Thoracic aorta (tissue), 2 donors: ENCODE measurements around the gene GRIP2. TPM values are rescaled to one million over a fixed set of nuclear protein-coding genes. Genes with fewer than 3 reads are reported as not detected.

Source experiments
- ATAC-seq: fragments of 150-250 bp; one replicate; pipeline ENCODE4 v1.8.0; 2017; ENCODE audit warnings: low read depth; ENCODE audit not compliant: insufficient number of reproducible peaks, low FRiP score
- DNase-seq: peaks from one replicate; pipeline ENCODE4 v3.0.0-alpha.2; 2020; ENCODE audit warnings: low spot score
- H3K27ac ChIP-seq, 2 donors: fragments of 200-600 bp; sonication (generic); 1 replicate in 1 of 2; 2 replicates in 1 of 2; pipeline ENCODE4 v1.5.1; 2016; ENCODE audit warnings: mild to moderate bottlenecking in 2 of 2, moderate library complexity in 2 of 2
- H3K27me3 ChIP-seq: fragments of 200-600 bp; sonication (generic); replicated peaks from 2 replicates; pipeline ENCODE4 v1.6.0; 2016; ENCODE audit warnings: mild to moderate bottlenecking; ENCODE audit not compliant: insufficient read depth
- H3K36me3 ChIP-seq: fragments of 200-600 bp; sonication (generic); one replicate; pipeline ENCODE4 v1.5.1; 2016
- H3K4me1 ChIP-seq, 2 donors: fragments of 200-600 bp; sonication (generic); 1 replicate in 1 of 2; 2 replicates in 1 of 2; pipeline versions ENCODE4 v1.5.1 to v1.6.0; 2016; ENCODE audit warnings: low read depth in 2 of 2, mild to moderate bottlenecking in 1 of 2; ENCODE audit not compliant: control insufficient read depth in 1 of 2
- H3K4me3 ChIP-seq: fragments of 200-600 bp; sonication (generic); 2 replicates; pipeline ENCODE4 v1.5.1; 2016; ENCODE audit warnings: mild to moderate bottlenecking
- H3K9me3 ChIP-seq: fragments of 200-600 bp; sonication (generic); 2 replicates; pipeline ENCODE4 v1.5.1; 2016
- CTCF ChIP-seq: fragments of 200-600 bp; sonication (generic); IDR thresholded peaks from one replicate; pipeline ENCODE4 v1.5.1; 2019; ENCODE audit warnings: antibody characterized with exemption
- total RNA-seq, 2 donors: library from RNA; depleted of rRNA; stranded (reverse); fragments of >200 nt; gene quantifications; one replicate each; pipeline versions ENCODE4 v1.1.0 to v1.2.3, GENCODE V29; 2016

Gene GRIP2
- total RNA-seq, 2 donors from 2014 or later = 1.5 to 4.2 TPM

DNA sequence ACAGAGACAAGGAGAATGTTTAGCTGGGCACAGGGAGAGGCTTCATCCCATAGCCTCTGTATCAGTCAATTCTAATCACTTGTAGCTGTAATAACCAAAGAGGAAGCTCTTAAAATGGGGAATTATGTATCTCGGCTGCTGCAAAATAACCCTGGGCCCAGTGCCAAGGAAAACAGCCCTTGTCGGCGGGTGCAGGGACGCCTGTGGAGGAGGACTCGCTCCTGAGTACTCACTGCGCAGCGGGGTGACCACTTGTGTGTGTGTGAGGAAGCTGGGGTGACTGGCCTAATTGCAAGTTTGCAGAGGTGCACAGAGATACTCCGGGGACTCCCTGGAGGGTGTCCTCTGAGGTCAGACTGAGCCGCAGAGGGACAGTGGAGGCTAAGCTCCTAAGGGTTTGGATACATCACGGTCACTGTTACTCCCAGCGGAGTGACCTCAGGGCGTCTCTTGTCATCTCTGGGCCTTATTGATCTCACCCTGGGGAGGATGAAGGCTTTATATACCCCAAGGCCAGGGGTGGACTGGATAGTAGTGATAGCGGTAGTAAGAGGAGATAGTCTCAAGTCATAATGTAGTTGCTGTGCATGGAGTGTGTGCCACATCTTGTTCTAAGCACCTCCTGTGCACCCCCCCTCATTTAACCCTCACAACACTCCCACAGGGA lies 100.5 kb downstream of the GRIP2 start:
- no peaks in the 10 kb centered on the region for H3K9me3 ChIP-seq
- DNase-seq (no peak), ATAC-seq (no peak)
- H3K36me3 ChIP-seq = peaks cover 4% of the 10 kb centered on the region
- no peak for TF ChIP-seq CTCF
- no peak overlapping the region for H3K27ac ChIP-seq
- H3K4me3 ChIP-seq = no peak overlapping the region
- peaks cover 13 to 37% of the 10 kb centered on the region in 2 donors for H3K4me1 ChIP-seq
- no peaks in the 10 kb centered on the region for H3K27me3 ChIP-seq

Other genes starting within 250 kb of the GRIP2 start
- gene SLC6A6, start 137.7 kb downstream of the GRIP2 start, total RNA-seq = 10 to 100 TPM; 33.5 to 45.5 TPM
- 10 to 100 TPM in 1 of 2 donors, 1 to 10 TPM in 1; 9.6 to 34.6 TPM for gene CCDC174, start 111.4 kb upstream of the GRIP2 start, total RNA-seq
- gene C3orf20, start 134.8 kb upstream of the GRIP2 start, total RNA-seq = not detected